NAMALWA (cell line): ENCODE results near the gene MLEC.
A peak's percentile ranks its signal among the peaks of the same experiment; 100 is the strongest.

Experiments
- DNase-seq: peaks from one replicate; pipeline ENCODE4 v3.0.0-alpha.2; 2015; ENCODE audit warnings: low spot score

MLEC gene

GRCh38 chr12:120744922-120745493 lies 58.1 kb downstream of the MLEC start:
- no peak for DNase-seq

GRCh38 chr12:120748242-120748641 lies 61.3 kb downstream of the MLEC start:
- peak; percentile 26 for DNase-seq

GRCh38 chr12:120749256-120749655 lies 62.3 kb downstream of the MLEC start:
- DNase-seq = no peak

GRCh38 chr12:120750806-120751205 lies 63.9 kb downstream of the MLEC start:
- no peak for DNase-seq

DNA sequence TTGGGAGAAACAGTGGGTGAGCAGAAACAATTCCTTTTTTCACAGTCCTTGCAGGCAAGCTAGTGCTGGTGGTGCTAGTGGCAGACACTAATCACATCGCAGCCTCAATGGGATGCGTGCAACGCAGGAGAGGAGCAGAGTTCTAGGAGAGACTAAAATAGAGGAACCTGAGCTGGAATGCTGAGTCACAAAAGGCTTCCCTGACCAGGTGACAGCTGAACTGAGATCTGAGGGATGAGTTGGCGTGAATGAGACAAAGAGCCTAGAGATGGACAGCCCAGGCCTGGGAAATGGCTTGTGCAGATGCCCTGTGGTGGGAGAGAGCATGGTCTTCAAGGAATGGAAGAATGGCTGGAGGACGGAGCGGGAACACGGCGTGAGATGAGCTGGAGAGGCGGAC lies 64.4 kb downstream of the MLEC start:
- no peak for DNase-seq
